22Rv1 (cell line): ENCODE measurements around the gene MAFF.

Experiments
- H3K27ac ChIP-seq: fragments of 450-650 bp; 2 replicates; pipeline ENCODE4 v1.5.1; 2017
- ZFX ChIP-seq: fragments of 450-650 bp; IDR thresholded peaks from 2 replicates; pipeline ENCODE4 v1.6.1; 2017; ENCODE audit warnings: antibody characterized with exemption, borderline replicate concordance
- TF ChIP-seq, protein P1 (sequence below): fragments of 450-650 bp; IDR thresholded peaks from 2 replicates; pipeline ENCODE4 v1.5.1; 2017; ENCODE audit warnings: mild to moderate bottlenecking

The MAFF gene

DNA sequence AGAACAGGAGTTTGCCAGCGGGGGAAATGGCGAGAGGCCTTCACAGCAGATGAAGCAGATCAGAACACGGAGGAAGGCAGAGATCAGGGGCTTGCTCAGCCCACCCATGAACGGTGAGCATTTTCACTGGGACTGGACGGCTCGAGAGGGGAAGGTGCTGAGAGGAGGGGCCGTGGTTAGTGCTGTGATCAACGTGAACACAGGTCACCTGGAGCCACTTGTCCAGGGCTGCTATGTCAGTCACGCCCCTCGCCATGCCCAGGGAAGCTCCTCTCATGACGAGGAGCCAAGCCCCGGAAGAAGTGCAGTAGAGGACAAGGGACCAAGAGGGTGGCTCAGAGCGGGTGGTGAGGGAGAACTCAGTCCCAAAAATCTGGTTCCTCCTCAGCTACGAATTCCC, 27.2 kb upstream of the MAFF start:
- no peak overlapping the region for H3K27ac ChIP-seq
- no peak for TF ChIP-seq ZFX
- TF ChIP-seq, protein P1, sequence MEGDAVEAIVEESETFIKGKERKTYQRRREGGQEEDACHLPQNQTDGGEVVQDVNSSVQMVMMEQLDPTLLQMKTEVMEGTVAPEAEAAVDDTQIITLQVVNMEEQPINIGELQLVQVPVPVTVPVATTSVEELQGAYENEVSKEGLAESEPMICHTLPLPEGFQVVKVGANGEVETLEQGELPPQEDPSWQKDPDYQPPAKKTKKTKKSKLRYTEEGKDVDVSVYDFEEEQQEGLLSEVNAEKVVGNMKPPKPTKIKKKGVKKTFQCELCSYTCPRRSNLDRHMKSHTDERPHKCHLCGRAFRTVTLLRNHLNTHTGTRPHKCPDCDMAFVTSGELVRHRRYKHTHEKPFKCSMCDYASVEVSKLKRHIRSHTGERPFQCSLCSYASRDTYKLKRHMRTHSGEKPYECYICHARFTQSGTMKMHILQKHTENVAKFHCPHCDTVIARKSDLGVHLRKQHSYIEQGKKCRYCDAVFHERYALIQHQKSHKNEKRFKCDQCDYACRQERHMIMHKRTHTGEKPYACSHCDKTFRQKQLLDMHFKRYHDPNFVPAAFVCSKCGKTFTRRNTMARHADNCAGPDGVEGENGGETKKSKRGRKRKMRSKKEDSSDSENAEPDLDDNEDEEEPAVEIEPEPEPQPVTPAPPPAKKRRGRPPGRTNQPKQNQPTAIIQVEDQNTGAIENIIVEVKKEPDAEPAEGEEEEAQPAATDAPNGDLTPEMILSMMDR = no peak

DNA sequence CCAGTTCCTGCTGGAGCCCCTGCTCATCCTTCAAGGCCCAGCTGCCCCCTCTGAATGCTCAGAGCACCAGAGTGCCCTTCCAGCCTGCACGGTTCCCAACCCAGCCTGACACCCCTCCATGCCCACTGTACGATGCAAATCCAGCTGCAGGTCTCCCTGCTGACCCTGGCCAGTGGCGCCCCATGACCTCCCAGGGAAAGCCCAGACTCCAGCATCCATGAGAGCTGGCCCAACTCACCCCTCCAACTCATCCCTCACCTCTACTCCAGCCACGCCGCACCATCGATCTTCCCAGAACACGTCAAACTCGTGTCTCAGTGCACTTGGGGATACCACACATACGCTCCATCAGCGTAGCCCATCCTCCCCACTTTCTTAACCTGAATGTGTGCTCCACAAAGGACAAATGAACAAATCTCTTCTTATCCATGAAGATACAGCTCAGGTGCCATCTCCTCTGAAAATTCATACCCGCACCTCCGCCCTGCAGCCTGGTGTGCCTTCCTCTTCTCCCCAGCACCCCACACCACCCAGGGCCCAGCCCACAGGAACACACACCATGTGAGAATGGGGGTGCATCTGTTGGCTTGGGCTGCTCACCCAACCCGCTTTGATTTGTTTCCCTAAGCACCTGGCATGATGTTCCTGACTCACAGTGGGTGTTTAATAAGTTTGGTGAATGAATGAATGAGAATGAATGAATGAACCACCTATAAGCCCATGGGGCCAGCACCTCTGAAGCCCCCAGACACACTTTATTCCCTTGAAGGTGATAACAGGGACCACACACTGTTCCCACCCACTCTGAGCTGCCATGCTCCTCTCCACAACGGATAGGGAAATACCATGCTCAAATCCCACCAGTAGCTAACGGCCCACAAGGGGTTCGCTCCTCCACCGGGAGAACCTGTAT, 26.3 kb upstream of the MAFF start:
- TF ChIP-seq, protein P1 = no peak
- no peak for TF ChIP-seq ZFX
- peak overlapping the region; percentile 98; the same call in 1 of the 2 replicates for H3K27ac ChIP-seq

DNA sequence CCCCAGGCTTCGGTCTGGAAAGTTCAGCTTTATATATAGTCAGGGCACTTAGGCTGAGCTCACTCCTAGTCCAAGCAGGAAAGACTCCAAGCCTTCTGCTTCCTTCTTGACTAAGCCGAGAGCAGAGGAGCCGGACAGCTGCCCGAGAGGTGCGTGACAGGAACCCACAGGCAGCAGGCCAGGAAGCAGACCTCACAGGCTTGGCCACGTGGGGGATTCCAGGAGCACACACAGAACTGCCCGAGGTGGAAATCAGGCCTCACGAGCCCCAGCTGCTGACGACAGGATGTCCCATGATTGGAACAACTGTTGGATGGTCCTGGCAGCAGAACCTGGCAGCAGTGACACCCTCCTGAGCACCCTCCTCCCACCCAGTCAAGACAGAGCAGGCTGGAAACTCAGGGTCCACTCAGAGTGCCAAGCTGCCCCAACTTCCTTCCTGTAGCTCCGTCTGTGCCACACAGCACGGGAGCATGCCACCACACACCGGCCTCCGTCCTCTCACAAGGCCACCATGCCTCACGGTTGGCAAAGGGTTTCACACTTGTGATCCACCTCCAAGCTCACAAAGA, 25.5 kb upstream of the MAFF start:
- H3K27ac ChIP-seq = peak overlapping the region; percentile 98
- TF ChIP-seq, protein P1 = no peak

DNA sequence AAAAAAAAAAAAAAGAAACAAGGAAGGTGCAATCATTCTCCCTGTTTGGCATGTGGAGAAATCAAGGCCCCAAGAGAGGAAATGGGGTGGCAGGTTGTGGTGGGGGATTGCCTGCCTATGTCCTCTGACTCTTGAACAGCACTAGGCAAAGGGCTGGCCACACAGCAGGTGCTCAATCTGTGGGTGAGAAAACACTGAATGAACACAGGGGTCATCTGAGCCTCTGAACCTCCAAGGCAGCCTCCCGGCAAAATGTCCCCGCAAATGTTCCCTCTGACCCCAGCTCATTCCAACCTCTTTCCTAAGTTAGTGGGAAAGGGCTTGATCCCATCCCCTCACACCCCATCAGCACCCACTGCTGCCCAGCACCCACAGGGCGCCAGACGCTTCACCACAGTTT, 24.8 kb upstream of the MAFF start:
- TF ChIP-seq, protein P1 = no peak
- TF ChIP-seq ZFX = no peak
- peak overlapping the region; percentile 98 for H3K27ac ChIP-seq

DNA sequence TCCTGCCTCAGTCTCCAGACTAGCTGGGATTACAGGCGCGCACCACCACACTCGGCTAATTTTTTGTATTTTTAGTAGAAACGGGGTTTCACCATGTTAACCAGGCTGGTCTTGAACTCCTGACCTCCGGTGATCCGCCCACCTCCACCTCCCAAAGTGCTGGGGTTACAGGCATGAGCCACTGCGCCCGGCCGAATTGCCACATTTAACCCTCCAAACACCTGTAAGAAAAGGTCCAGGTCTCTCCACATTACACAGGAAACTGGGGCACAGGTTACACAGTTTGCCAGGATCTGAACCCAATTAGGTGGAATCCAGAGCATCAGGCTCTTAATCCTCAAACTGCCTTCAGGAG, 24.2 kb upstream of the MAFF start:
- peak overlapping the region; percentile 98 for H3K27ac ChIP-seq

DNA sequence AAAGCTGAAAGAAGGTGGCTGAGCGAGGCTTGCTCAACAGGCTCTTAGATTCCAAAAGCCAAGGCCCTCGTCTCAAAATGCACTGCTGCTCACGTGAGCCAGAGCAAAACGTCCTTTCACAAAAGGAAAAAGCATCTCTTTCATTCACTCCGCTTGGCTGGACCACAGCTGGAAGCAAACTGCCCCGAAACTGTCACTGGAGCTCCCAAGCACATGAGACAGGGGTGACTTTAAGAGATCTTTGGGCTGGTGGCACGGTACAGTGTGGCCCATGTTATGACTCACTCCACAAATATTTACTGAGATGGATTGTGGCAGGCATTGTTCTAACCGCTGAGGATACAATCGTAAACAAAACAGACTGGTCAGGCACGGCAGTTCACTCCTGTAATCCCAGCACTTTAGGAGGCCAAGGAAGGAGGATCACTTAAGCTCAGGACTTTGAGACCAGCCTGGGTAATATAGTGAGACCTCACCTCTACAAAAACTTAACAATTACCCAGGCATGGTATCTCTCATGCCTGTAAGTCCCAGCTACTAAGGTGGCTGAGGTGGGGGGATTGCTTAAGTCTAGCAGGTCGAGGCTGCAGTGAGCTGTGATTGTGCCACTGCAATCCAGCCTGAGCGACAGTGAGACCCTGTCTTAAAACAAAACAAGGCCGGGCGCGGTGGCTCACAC, 23.7 kb upstream of the MAFF start:
- peak overlapping the region; percentile 98 for H3K27ac ChIP-seq

DNA sequence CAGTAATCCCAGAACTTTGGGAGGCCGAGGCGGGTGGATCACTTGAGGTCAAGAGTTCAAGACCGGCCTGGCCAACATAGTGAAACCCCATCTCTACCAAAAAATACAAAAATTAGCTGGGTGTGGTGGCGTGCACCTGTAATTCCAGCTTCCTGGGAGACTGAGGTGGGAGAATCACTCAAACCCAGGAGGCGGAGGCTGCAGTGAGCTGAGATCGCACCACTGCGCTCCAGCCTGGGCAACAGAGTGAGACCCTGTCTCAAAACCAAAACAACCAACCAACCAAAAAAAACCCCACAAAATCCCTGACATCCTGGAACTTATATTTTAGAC, 23.2 kb upstream of the MAFF start:
- peak overlapping the region; percentile 98 for H3K27ac ChIP-seq

More for the DNA sequence above, 23.7 kb upstream of the MAFF start:
- TF ChIP-seq, protein P1 = no peak
- no peak for TF ChIP-seq ZFX

DNA sequence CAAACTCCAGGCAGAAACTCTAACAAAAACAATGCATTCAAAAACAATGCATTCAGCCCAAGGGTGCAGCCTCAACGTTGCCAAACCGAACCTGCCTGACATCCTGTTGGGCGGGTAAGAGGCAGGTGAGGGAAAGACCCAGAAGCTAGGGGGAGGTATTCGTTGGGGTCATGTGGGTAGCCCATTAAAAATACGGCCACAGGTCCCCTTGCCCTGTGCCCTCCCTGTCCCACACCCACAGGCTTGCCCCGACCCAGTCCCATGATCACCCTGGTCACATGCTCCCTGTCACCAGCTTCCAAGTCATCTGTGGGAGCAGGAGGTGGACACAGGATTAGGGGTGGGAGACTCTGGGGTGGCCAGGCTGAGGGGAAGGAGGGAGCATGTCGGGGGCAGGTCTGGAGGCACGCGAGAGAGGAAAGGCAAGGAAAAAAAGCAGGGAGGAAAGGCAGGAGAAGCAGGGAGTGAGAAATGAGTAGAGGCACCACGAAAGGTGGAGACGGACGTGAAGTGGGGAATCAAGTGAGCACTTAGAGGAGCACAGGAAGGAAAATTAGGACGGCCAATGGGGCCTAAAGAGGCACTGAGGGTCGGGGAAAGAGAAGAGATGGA, 20.8 kb upstream of the MAFF start:
- no peak for TF ChIP-seq ZFX
- TF ChIP-seq, protein P1 = no peak

More for the DNA sequence above, 20.8 kb upstream of the MAFF start:
- H3K27ac ChIP-seq = peak overlapping the region; percentile 98
